Spleen (tissue), 11 donors: ENCODE results near the gene SLC35F1. TPM values are rescaled to one million over a fixed set of nuclear protein-coding genes. Genes with fewer than 3 reads are reported as not detected.

Source experiments
- DNase-seq: peaks from one replicate; pipeline ENCODE4 v3.0.0-alpha.2; 2020
- H3K27ac ChIP-seq, 8 donors: fragments of 200-600 bp; sonication (generic) in 7 of 8; 1 replicate in 4 of 8; 2 replicates in 4 of 8; pipeline versions ENCODE4 v1.5.0 to v1.8.0; 2016 to 2021; ENCODE audit warnings: inconsistent platforms in 4 of 8, mild to moderate bottlenecking in 4 of 8, moderate library complexity in 1 of 8
- H3K27me3 ChIP-seq, 7 donors: fragments of 200-600 bp; sonication (generic) in 6 of 7; replicated peaks in 1 of 7; 1 replicate in 4 of 7; 2 replicates in 3 of 7; pipeline versions ENCODE4 v1.5.0 to v1.8.0; 2016 to 2021; ENCODE audit warnings: inconsistent platforms in 3 of 7, mild to moderate bottlenecking in 1 of 7
- H3K36me3 ChIP-seq, 6 donors: fragments of 200-600 bp; sonication (generic) in 5 of 6; 1 replicate in 4 of 6; 2 replicates in 2 of 6; pipeline versions ENCODE4 v1.5.0 to v1.8.0; 2016 to 2021; ENCODE audit warnings: inconsistent platforms in 2 of 6
- H3K4me1 ChIP-seq, 6 donors: fragments of 200-600 bp; sonication (generic) in 5 of 6; 1 replicate in 3 of 6; 2 replicates in 3 of 6; pipeline versions ENCODE4 v1.5.0 to v1.8.0; 2016 to 2021; ENCODE audit warnings: inconsistent platforms in 3 of 6
- H3K4me3 ChIP-seq, 8 donors: fragments of 200-600 bp; sonication (generic) in 7 of 8; 1 replicate in 4 of 8; 2 replicates in 4 of 8; pipeline versions ENCODE4 v1.5.0 to v1.8.0; 2016 to 2021; ENCODE audit warnings: inconsistent platforms in 4 of 8, mild to moderate bottlenecking in 4 of 8, moderate library complexity in 2 of 8
- H3K9me3 ChIP-seq, 8 donors: fragments of 200-600 bp; sonication (generic) in 7 of 8; 1 replicate in 4 of 8; 2 replicates in 4 of 8; pipeline versions ENCODE4 v1.5.0 to v1.8.0; 2016 to 2021; ENCODE audit warnings: inconsistent platforms in 4 of 8
- CTCF ChIP-seq, 11 experiments: fragments of 200-600 bp in 7 of 11; fragments of 450-650 bp in 4 of 11; sonication (generic) in 4 of 11; IDR thresholded peaks in 8 of 11; conservative IDR thresholded peaks in 3 of 11; 1 replicate in 7 of 11; 2 replicates in 4 of 11; pipeline versions ENCODE4 v1.4.0 to v1.8.0; 2016 to 2021; ENCODE audit warnings: antibody characterized with exemption in 11 of 11, inconsistent platforms in 4 of 11, mild to moderate bottlenecking in 1 of 11
- POLR2A ChIP-seq, 3 donors: fragments of 450-650 bp; IDR thresholded peaks; one replicate each; pipeline ENCODE4 v1.5.1; 2017; ENCODE audit warnings: antibody characterized with exemption in 3 of 3, mild to moderate bottlenecking in 1 of 3
- POLR2AphosphoS5 ChIP-seq, 3 donors: sonication (generic); formaldehyde crosslinking; IDR thresholded peaks; one replicate each; pipeline ENCODE4 v1.5.1; 2017; ENCODE audit warnings: antibody characterized with exemption in 3 of 3
- WGBS, 5 donors: extraction: QIAGEN DNeasy Blood & Tissue Kit in 3 of 5; methylation state at CpG; one replicate each; pipeline versions ENCODE4 v1.1.5 to v1.1.7; 2013 to 2018; 5-methylcytosine and 5-hydroxymethylcytosine counted together
- intact Hi-C: fragments of 100-400 bp; cut with DNase I; formaldehyde crosslinking; loops from one replicate; pipeline ENCODE4 v1.15.0; 2023; ENCODE audit warnings: low total_unique reads
- polyA plus RNA-seq, 3 donors: library from polyadenylated mRNA; stranded (reverse); fragments of 200-250 nt; gene quantifications; one replicate each; pipeline ENCODE4 v1.2.1, GENCODE V29; 2013
- total RNA-seq, 7 donors: library from RNA; depleted of rRNA in 3 of 7; stranded (reverse); fragments of >200 nt in 3 of 7; fragmentation: NEBNext Ultra II Directional in 4 of 7; extraction: Animal tissue kit (Norgen Biotek cat#: 25700) in 4 of 7; gene quantifications; one replicate each; pipeline versions ENCODE4 v1.1.0 to v1.2.1, GENCODE V29; 2016 to 2021
- donor health status: healthy with polysubstance abuse.
- donor health status: DM: no; HTN: no; CAD: no; lungs with moderate emphysema.
- donor health status: DM: no; HTN: no; CAD: no.
- donor health status: Bipolar disorder and iron deficiency.
- donor health status: healthy.
- donor health status: DM: no; HTN: no; CAD: no.
- donor health status: DM: yes; HTN: yes; CAD: no.

Gene SLC35F1
- total and polyA plus RNA-seq, 10 donors: 0.13 to 4.0 (median 1.6) TPM

- Histone ChIP-seq H3K4me3 (no peak overlapping the region), H3K36me3 (no peaks in the 10 kb centered on the region), H3K27ac (no peak overlapping the region), H3K9me3 (no peaks in the 10 kb centered on the region), H3K4me1 (no peaks in the 10 kb centered on the region), H3K27me3 (no peaks in the 10 kb centered on the region)
- WGBS, 5 donors: 74 to 87% (median 85%) methylated on average over 3 of the region's 3 CpGs
- no peak for TF ChIP-seq POLR2A (IDR thresholded peaks at IDR 0.05)
- no peak for TF ChIP-seq CTCF (IDR thresholded peaks at IDR 0.05 in 8 of 11, conservative IDR thresholded peaks at IDR 0.05 in 3 of 11)
- no peak for TF ChIP-seq POLR2AphosphoS5 (IDR thresholded peaks at IDR 0.05)
- no peak for DNase-seq
- intact Hi-C loops: no loop called here
These were observed 290.5 kb downstream of the SLC35F1 start for GRCh38 chr6:118197539-118197938.

GRCh38 chr6:118198746-118199145 lies 291.7 kb downstream of the SLC35F1 start:
- TF ChIP-seq CTCF (IDR thresholded peaks at IDR 0.05 in 8 of 11, conservative IDR thresholded peaks at IDR 0.05 in 3 of 11): no peak
- no peak for TF ChIP-seq POLR2A (IDR thresholded peaks at IDR 0.05)
- TF ChIP-seq POLR2AphosphoS5 (IDR thresholded peaks at IDR 0.05): no peak
- DNase-seq: no peak
- intact Hi-C loops: no loop called here
- WGBS, 5 donors: 60 to 88% (median 84%) methylated on average over 1 of the region's 1 CpG
- Histone ChIP-seq H3K27ac (no peak overlapping the region), H3K36me3 (no peaks in the 10 kb centered on the region), H3K27me3 (no peaks in the 10 kb centered on the region), H3K9me3 (no peaks in the 10 kb centered on the region), H3K4me1 (no peaks in the 10 kb centered on the region), H3K4me3 (no peak overlapping the region)

GRCh38 chr6:118200160-118200559 lies 293.1 kb downstream of the SLC35F1 start:
- Histone ChIP-seq H3K4me1 (no peaks in the 10 kb centered on the region), H3K9me3 (no peaks in the 10 kb centered on the region), H3K36me3 (no peaks in the 10 kb centered on the region), H3K4me3 (no peak overlapping the region), H3K27ac (no peak overlapping the region), H3K27me3 (no peaks in the 10 kb centered on the region)
- intact Hi-C loops: no loop called here
- TF ChIP-seq CTCF (IDR thresholded peaks at IDR 0.05 in 8 of 11, conservative IDR thresholded peaks at IDR 0.05 in 3 of 11) (no peak), POLR2AphosphoS5 (IDR thresholded peaks at IDR 0.05) (no peak), POLR2A (IDR thresholded peaks at IDR 0.05) (no peak)
- no peak for DNase-seq
- WGBS, 5 donors: 90 to 100% (median 100%) methylated on average over 1 of the region's 1 CpG

GRCh38 chr6:118202517-118202916 lies 295.5 kb downstream of the SLC35F1 start:
- Histone ChIP-seq H3K27ac (no peak overlapping the region), H3K9me3 (no peaks in the 10 kb centered on the region), H3K27me3 (no peaks in the 10 kb centered on the region), H3K36me3 (no peaks in the 10 kb centered on the region), H3K4me3 (no peak overlapping the region), H3K4me1 (no peaks in the 10 kb centered on the region)
- TF ChIP-seq CTCF (IDR thresholded peaks at IDR 0.05 in 8 of 11, conservative IDR thresholded peaks at IDR 0.05 in 3 of 11) (no peak), POLR2AphosphoS5 (IDR thresholded peaks at IDR 0.05) (no peak), POLR2A (IDR thresholded peaks at IDR 0.05) (no peak)
- WGBS, 5 donors: 55 to 88% (median 73%) methylated on average over 1 of the region's 1 CpG
- intact Hi-C loops: no loop called here
- no peak for DNase-seq
